Erythroblast (primary cell): ENCODE data around the gene AKAP11.

Experiments
- GATA1 ChIP-seq: IDR thresholded peaks from 2 replicates; pipeline ENCODE4 v1.6.1; 2011; ENCODE audit warnings: low read depth, mild to moderate bottlenecking, control low read depth, low read length, moderate library complexity
- POLR2A ChIP-seq: IDR thresholded peaks from 2 replicates; pipeline ENCODE4 v1.6.1; 2011; ENCODE audit warnings: mild to moderate bottlenecking, low read length

DNA sequence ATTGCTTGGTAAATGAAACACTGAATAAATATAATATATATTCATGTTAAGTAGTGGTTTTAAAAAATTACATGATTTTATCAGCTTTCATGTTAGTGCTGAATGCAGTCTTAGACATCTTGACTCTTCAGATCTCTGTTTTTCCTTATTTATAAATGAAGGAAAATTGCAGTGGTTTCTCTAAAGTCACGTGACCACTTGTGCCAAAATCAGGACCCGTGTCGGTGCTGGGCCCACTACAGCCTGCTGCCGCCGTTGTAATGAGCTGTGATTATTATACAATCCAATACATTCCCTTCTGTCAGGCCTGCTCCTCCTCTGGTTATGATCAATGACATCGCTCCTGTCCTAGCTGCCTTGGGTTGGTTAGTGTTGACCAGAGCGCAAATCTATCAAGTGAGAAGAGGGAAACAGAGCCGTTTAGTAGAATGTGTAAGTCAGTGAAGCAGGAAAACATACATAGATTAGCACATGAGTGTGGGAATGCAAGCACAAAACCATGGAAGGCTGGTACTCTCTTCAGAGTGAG lies 88.2 kb downstream of the AKAP11 start:
- TF ChIP-seq POLR2A (no peak), GATA1 (no peak)
